Left hindlimb (tissue), 1 donor: Measurements from ENCODE around the gene ACP1.
A peak's percentile ranks its signal among the peaks of the same experiment; 100 is the strongest.

Source experiments
- DNase-seq: peaks from one replicate; pipeline ENCODE4 v3.0.0-alpha.2; 2018

The ACP1 gene

DNA sequence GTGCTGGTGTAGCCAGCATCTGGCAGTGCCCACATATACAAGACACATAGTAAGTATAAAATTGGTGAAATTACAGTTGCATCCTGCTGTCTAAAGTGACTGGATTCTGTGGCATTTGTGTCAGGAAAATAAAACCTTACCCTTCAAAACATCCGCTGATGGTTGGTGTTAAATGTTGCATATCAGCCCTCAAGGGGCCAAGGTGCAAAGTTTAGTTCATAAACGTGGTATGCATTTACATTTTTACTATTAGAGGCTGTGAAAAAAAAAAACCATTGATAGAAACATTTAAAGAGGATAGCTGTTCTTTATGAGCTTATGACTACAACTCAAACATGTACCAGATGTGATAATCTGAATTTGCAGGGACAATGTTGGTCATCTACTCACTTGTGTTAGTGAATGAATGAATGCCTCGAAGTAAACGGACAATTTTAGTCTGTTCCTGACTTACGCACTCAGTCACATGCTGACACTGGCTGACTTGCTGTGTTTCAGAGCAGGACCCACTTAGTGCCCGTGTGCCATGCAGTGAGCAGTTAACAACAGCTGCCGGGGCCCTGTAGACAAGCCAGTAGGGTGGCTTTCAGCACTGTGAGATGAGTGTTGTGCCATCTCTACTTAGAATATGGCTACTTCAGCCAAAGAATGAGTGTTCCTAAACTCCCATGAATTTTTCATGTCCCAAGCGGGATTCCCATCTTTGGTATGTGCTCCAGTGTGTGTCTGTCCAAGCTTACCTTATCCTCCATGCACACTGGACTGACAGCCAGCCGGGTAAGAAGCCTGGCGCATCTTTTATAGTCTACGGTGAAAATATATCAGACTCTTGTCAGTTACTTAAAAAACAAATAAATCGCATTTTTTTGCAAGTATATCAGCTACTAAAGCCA lies 17.9 kb downstream of the ACP1 start:
- DNase-seq: no peak

GRCh38 chr2:283996-284794 lies 19.4 kb downstream of the ACP1 start:
- no peak for DNase-seq

DNA sequence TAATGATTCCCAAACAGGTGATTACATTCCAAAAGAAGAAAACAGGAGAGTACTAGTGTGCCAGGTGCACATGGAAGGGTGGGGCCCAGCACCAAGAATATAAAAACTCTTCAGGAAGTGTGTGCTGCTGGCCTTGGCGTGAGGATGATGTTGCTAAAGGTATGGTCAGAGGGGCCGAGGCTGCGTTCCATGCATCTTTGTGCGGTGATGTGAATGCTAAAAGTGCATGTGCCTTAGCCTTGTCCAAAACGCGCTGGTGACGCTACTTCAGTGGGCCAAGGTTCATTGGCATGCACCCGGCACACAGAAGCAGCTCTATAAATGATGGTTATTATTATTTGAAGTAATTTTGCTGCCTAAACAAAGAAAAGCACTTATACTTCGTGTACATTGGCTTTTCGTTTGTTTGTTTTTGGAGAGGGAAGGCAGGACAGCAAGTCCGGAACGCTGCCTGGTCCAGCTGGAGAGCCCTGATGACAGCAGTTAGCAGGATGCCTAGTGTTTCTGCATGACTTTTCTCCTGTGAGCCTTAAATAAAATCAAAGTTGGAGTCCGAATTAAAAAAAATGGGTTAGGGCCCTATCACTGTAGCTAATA lies 20.2 kb downstream of the ACP1 start:
- no peak for DNase-seq

DNA sequence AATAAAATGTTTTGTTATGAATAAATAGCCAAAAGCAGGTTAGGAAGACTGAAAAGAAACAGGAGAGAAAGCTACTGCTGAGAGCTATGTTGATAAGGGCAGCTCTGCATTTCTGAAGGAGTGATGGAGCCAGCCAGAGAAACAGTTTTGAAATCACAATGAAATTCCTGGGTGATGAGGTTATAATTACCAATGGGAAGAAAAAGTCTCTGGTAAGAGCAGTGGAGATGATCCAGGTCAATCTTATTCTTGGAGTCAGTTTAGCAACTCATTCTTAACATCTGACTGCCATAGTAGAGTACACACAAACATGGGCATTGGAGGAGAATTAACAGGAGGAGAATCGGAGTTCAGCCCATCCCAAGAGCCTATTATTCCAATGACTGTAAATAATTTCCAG lies 20.8 kb downstream of the ACP1 start:
- no peak for DNase-seq

- no peak for DNase-seq
Measured at GRCh38 chr2:286035-286434, 21.3 kb downstream of the ACP1 start.

- no peak for DNase-seq
Measured at GRCh38 chr2:286774-287392, 22.1 kb downstream of the ACP1 start.

- peak; percentile 54 for DNase-seq
Measured at GRCh38 chr2:287471-287885, 22.7 kb downstream of the ACP1 start.

DNA sequence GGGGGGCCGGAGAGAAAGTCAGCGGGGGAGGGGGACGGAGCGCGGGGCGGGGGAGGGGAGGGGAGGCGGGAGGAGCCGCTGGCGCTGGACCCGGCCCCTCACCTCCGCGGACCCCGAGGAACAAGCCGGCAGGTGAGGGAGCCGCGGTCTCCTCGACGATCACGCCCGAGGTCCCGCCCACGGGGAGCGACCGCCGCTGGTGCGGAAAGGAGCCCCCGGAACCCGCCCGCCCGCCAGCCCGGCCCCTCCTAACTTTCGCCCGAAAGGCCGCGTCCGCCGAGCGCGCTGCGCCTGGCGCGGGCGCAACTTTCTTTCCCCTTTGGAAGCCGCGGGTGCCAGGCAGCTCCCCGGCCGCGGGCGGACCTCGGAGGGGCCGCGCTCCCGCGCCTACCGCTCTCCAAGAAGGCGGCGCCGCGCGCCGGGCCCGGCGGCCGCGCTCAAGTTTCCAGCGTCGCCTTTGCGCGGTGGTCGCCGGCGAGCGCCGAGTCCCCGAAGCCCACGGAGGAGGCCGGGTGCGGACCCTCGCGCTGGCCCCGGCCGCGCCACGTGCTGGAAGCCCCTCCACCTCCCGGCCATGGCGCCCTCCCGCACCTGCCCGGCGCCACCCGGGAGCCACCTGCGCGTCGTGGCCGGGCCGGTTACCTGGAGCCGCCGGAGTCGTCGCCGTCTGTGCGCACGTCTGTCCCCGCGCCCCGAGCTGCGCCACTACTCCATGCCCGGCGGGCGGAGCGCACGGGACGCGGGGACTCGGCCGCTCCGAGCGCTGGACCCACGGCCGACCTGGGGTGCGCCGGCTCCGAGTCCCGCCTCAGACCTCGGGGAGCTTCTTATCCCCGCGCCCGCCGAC lies 23.4 kb downstream of the ACP1 start, which contains the start of gene ALKAL2:
ALKAL2 (minus strand) TSS at position 181 of the 847 bp plus-strand sequence. CDS start 256 bp downstream, outside the sequence.
- DNase-seq: peak; percentile 48

DNA sequence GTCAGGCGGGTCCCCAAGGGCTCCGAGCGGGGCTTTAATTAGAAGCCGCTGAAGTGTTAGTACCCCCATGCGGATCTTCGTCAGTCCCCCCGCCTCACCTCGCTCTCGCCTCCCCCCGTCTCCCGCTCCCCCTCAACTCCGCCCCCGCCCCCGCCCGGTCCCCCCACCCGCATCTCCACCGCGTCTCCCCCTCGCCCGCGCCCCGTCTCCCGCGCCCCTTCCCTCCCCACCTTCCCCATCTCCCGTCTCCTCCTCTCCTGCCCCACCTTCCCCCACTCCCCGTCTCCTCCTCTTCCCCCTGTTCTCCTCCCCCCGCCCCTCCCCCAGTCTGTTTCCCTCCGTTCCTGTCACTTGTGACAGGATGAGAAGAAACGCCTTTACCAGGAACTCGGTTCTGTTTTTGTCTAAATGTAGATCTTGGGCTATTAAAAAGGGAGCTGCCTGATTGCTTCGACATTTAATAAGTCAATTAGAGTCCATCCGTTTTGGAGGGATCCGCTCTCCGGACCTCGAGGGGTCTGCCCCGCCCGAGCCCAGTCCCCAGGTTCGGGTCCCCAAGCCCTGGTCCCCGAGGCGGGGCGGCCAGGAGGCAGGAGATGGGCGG lies 24.1 kb downstream of the ACP1 start:
- DNase-seq: no peak

DNA sequence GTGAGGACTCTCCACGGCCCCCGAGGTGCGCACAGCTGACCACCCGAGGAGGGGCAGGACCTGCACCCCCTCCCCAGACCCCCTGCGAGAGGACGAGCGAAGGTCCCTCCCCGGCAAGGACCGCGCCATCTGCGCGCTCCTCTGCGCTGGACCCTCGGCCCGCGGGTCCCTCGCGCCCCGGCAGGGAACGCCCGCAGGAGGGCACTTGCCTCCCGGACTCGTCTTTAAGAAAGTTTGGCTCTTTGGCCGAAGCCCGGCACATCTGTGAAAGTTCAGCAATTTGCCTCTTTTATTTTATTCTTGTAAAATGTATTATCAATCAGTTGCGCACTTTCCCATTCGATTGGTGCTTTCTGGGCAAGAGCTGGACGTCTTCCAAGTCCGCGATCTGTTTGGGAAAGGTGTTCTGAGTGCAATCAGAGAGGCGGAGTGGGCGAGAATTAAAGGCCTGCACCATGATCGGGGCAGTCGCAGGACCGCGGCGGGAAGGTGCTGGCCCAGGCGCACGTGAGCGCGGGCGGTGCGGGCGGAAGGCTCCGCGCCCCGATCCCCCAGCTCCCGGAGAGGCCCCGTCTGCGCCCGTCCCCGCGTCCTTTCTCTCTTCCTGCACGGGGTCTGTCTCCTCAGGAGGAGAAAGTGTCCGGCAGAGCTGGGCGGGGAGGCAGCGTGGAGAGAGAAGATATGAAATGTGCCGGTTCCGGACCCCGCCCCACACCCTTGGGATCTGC lies 24.8 kb downstream of the ACP1 start:
- DNase-seq: peak; percentile 35

GRCh38 chr2:290090-290722 lies 25.5 kb downstream of the ACP1 start:
- peak; percentile 84 for DNase-seq

DNA sequence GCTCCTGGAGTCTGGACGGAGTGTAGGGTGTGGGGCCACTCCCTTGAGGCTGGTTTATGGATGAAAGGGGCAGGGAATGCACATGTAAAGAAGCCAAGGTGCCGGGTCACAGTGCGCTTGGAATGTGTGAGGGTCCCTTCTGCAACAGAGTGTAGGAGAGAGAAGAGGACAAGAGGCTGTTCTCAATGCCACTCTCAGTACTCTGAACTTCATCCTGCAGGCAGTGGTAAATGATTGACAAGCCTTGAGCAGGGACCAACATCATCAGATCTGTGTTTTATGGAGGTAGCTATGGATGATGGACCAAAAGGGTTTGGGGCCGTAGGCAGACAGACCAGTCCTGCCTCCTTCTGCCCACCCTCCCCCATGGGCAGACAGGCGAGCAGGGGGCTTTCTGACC lies 30.3 kb downstream of the ACP1 start:
- no peak for DNase-seq

GRCh38 chr2:296354-296753 lies 31.6 kb downstream of the ACP1 start:
- DNase-seq: no peak

DNA sequence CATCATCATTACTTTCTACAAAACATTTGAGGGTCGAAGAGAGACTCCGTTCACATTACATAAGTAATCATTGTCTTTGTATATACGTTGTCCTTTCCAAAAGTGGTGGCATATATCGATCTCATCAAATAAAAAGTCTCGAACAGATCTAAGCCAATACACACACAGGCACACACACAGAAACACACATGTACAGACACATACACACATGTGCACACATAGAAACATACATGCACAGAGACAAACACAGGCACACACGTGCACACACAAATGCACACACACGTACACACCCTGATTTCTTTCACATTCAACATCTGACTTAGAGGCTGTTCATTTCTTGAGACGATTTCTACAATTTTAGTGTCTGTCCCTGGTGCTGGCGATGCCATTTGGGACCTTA lies 40.6 kb downstream of the ACP1 start:
- DNase-seq: no peak

DNA sequence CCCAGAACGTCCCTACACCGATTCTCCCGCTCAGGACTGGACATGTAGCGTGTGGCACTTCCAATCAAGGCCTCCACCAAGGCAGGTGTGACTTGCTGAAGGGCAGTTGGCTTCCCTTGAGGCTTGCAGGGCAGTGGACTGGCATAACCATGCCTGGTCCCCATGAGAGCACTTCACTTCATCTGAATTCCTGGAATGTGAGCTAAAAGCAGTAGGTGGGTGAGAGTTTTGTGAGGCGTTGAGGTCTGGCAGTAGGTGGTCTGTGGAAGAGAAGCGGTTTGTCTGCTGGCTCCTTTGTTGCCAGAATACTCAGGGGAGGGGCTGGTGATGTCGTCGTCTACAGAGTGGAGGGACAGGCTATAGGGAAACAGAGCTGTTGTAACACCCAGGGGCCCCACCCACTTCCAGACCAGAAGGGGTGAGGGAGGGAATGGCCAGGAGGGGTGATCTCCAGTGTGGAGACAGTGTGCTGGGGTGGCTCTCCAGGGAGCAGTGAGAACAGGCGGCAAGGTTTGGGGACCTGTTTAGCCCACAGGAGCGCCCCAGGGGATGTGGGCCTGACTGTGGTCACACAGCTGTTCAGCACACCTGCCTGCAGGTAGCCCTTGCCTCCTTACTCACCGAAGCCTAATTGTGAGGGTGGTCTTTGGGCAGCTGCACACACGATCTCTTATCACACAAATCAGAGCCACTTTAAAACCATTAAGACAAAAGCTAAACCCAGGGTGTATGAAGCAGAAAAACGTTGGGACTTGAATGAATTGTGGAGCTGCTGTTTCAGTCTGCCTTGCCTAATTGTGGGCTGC lies 44.6 kb downstream of the ACP1 start:
- no peak for DNase-seq

DNA sequence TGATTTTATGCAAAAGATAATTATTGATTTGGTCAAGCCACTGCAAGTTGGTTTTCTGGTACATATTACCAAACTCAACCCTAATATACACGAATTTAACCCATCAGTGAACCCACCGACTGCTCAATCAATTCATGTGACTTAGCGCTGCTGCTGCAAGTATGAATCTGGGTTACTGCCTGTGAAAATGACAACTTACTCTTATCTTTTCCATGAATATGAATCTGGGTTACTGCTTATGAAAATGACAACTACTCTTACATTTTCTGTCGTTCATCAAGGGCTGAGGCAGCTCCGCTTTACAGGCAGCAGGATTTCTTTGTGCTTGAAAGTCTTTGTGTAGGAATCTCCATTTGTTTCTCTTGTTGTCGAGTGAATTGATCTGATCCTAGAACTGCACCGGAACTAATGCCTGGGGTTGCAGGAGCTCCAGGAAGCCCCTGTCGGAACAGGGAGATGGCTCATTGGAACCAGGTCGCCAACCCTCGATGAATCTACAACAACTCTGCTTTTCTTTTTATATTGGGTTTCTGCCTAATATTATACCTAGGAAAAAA lies 45.3 kb downstream of the ACP1 start:
- no peak for DNase-seq

DNA sequence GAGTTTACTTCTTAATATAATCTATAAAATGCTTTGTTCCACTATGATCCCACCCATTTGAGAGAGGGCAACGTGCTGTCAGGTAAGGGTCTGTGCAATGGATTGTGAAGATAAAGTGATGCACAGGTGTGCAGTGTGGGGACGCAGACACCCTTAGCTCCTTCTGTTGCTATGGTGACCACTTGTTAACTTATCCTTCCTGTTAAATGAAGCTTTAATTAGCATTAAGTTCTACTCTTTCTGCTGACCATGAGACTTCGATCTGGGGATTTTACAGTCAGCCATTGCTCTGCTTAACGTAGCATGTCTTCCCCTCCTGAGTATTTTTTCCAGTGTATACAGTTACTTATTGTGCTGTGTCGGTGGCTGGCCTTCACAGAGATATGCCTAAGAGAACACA lies 46.2 kb downstream of the ACP1 start:
- DNase-seq: no peak

DNA sequence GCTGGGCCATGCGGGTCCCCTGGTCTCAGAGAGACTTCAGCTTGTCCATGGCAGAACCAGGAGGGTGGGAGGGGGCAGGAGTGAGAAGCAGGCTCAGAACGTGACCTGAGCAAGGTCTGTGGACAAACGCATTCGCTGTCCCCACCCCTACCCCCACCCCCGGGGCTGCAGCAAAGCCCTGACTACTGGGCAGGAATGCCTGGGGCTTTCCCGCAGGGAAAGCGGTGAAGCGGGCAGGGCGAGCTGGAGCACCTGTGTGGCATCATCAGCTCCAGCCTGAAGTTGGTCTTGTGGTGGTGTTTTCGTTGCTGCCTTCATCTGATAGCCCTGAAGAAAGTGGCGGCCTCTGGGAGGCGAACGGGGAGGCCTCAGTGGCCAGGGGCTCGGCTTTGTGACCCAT lies 49.2 kb downstream of the ACP1 start:
- DNase-seq: no peak
